ENCODE measurements around the gene AKNA. TPM values are rescaled to one million over a fixed set of nuclear protein-coding genes. Genes with fewer than 3 reads are reported as not detected.

The AKNA gene
- total and polyA plus RNA-seq, 2 of the 8 experiments (the other 6 are each of a cell fraction or from before 2014, with no cell fraction given), result 21.0 to 27.4 TPM

- TF ChIP-seq USF2 (IDR thresholded peaks at IDR 0.05; ENCODE audit: low read length) (no peak), EP300 (IDR thresholded peaks at IDR 0.05; ENCODE audit: borderline replicate concordance in 1 of 2, low read depth in 2 of 2, low read length in 2 of 2) (no peak), JUN (IDR thresholded peaks at IDR 0.05; ENCODE audit: low read depth, low read length) (no peak), TAF7 (optimal IDR thresholded peaks at IDR 0.05; ENCODE audit: borderline replicate concordance, low read depth, low read length) (no peak)
These were observed 52.0 kb downstream of the AKNA start (continued) for GRCh38 chr9:114335745-114336144.
